Stimulated activated memory B cell treated with anti-CD40 and anti-IgM and Interleukin-4, amounts not matched to agents 10 μg/mL and 1 μg/mL and 100 μg/mL, for 72 hours (primary cell): Measurements from ENCODE around the gene JARID2.

Source experiments
- ATAC-seq: fragments of 150-1000 bp; cut with Tn5 transposase; 2 replicates; pipeline ENCODE4 v1.10.0; 2021
- H3K27ac Mint-ChIP-seq: one replicate; pipeline ENCODE4 v1.8.0; 2022; ENCODE audit warnings: mild to moderate bottlenecking, mixed read lengths
- H3K27me3 Mint-ChIP-seq: one replicate; pipeline ENCODE4 v1.8.0; 2022; ENCODE audit warnings: mixed read lengths
- H3K36me3 Mint-ChIP-seq: one replicate; pipeline ENCODE4 v1.8.0; 2022; ENCODE audit warnings: mixed read lengths
- H3K4me1 Mint-ChIP-seq: one replicate; pipeline ENCODE4 v1.8.0; 2022; ENCODE audit warnings: mixed read lengths
- H3K4me3 Mint-ChIP-seq: one replicate; pipeline ENCODE4 v1.8.0; 2022; ENCODE audit warnings: mild to moderate bottlenecking, moderate library complexity, mixed read lengths
- H3K9me3 Mint-ChIP-seq: one replicate; pipeline ENCODE4 v1.8.0; 2022; ENCODE audit warnings: mixed read lengths

Gene JARID2

GRCh38 chr6:15491255-15491985 is 245.6 kb downstream of the JARID2 start:
- no peaks in the 10 kb centered on the region for H3K27me3 Mint-ChIP-seq
- no peak overlapping the region for H3K4me3 Mint-ChIP-seq
- peak overlapping the region; percentile 72 for H3K27ac Mint-ChIP-seq
- peak; percentile 77 for ATAC-seq
- no peaks in the 10 kb centered on the region for H3K9me3 Mint-ChIP-seq
- peaks cover 40% of the 10 kb centered on the region for H3K4me1 Mint-ChIP-seq
- peaks cover 52% of the 10 kb centered on the region for H3K36me3 Mint-ChIP-seq

GRCh38 chr6:15491986-15492269 is 246.1 kb downstream of the JARID2 start:
- Mint-ChIP-seq H3K4me3 (no peak overlapping the region), H3K36me3 (peaks cover 49% of the 10 kb centered on the region), H3K27me3 (no peaks in the 10 kb centered on the region), H3K4me1 (peaks cover 38% of the 10 kb centered on the region), H3K27ac (peak overlapping the region; percentile 72), H3K9me3 (no peaks in the 10 kb centered on the region)
- ATAC-seq, result no peak

DNA sequence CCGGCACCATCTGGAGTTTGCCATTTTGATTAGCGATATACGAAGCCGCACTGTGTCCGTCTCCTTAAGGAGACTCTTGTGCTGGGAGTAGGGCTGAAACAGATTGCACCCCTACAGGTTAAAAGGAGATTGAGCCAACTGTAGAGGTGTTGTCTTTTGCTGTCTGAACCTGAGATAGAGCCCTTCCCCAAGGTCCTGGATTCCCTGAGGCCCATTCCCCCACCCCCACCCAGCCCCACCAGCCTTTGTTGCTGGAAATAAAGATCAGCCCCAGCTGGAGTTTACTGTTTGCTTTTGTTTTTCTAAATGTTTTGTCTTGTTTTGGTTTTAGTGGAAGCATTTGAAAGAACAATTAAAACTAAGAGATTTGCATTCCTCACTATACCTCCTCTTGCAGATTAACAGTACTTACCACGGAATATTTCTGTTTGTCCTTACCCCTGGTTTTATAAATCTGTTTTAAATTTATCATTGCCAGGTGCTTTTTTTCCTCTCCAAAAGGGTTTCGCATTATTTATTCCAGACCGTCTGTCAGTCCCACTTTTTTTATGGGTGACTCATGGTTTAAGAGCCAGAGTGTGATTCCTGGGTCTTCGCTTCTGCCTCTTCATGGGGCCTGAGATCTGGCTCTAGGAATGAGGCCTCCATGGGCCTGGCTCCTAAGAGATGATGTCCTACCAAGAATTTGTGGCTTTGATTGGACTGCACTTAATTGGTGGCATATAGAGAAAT is 247.7 kb downstream of the JARID2 start:
- Mint-ChIP-seq H3K36me3 (peaks cover 47% of the 10 kb centered on the region), H3K27me3 (no peaks in the 10 kb centered on the region), H3K27ac (no peak overlapping the region), H3K4me3 (no peak overlapping the region), H3K4me1 (peaks cover 38% of the 10 kb centered on the region), H3K9me3 (no peaks in the 10 kb centered on the region)
- no peak for ATAC-seq

DNA sequence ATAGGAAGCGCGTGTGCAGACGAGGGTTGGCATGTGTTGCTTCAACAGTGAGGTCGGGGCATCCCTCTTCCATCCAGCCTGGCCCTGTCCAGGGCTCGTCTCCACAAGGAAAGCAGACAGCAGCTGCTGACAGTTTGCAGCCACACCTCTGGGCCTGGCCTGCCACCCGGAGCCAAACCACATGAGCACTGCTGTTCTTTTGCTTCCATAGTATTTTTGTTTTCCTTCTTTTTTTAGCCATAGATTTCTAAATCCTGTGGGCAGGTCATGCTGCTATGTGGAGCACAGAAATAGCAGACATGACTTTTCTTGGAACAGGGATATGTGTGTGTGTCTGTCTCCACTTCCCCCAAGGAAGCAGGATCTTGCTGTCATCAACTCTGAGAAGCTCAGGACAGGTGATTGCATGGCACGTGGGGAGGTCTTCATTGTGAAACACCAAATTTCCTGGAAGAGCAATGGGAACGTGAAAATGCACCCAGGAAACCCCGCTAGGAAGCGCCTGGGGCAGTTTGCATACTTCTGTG is 249.6 kb downstream of the JARID2 start:
- H3K27ac Mint-ChIP-seq, result no peak overlapping the region
- H3K27me3 Mint-ChIP-seq, result no peaks in the 10 kb centered on the region
- H3K36me3 Mint-ChIP-seq, result peaks cover 42% of the 10 kb centered on the region
- H3K9me3 Mint-ChIP-seq, result no peaks in the 10 kb centered on the region
- peaks cover 29% of the 10 kb centered on the region for H3K4me1 Mint-ChIP-seq
- H3K4me3 Mint-ChIP-seq, result no peak overlapping the region
- no peak for ATAC-seq

DNA sequence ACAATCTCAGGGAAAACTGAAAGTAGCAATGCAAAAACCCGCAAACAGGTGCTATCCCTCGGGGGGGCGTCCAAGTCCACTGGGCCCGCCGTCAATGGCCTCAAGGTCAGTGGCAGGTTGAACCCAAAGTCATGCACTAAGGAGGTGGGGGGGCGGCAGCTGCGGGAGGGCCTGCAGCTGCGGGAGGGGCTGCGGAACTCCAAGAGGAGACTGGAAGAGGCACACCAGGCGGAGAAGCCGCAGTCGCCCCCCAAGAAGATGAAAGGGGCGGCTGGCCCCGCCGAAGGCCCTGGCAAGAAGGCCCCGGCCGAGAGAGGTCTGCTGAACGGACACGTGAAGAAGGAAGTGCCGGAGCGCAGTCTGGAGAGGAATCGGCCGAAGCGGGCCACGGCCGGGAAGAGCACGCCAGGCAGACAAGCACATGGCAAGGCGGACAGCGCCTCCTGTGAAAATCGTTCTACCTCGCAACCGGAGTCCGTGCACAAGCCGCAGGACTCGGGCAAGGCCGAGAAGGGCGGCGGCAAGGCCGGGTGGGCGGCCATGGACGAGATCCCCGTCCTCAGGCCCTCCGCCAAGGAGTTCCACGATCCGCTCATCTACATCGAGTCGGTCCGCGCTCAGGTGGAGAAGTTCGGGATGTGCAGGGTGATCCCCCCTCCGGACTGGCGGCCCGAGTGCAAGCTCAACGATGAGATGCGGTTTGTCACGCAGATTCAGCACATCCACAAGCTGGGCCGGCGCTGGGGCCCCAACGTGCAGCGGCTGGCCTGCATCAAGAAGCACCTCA is 250.7 kb downstream of the JARID2 start:
- H3K4me1 Mint-ChIP-seq, result peaks cover 19% of the 10 kb centered on the region
- ATAC-seq, result no peak
- H3K9me3 Mint-ChIP-seq, result no peaks in the 10 kb centered on the region
- no peak overlapping the region for H3K4me3 Mint-ChIP-seq
- no peak overlapping the region for H3K27ac Mint-ChIP-seq
- no peaks in the 10 kb centered on the region for H3K27me3 Mint-ChIP-seq
- peaks cover 50% of the 10 kb centered on the region for H3K36me3 Mint-ChIP-seq

GRCh38 chr6:15498640-15499039 is 252.8 kb downstream of the JARID2 start:
- Mint-ChIP-seq H3K27me3 (no peaks in the 10 kb centered on the region), H3K27ac (no peak overlapping the region), H3K4me1 (peaks cover 6% of the 10 kb centered on the region), H3K4me3 (no peak overlapping the region), H3K9me3 (no peaks in the 10 kb centered on the region), H3K36me3 (peaks cover 62% of the 10 kb centered on the region)
- ATAC-seq, result no peak

DNA sequence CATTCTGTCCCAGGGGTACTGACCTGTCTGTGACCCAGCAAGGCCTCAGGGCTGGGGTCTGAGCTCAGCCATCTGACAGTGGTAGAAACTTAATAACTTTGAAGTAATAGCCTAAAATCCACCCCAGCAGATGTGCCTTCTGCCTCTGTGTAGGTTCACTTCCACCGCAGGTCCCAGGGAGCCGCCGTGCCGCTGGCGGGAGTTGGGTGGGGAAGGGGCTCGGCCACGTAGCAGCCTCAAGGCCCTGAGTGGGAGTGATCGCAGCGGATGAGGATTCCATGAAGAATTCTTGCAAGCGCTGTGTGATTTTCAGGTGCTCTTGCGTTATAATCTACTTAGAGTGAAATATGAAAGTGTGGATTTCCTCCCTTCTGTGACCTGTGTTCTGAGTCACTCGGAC is 253.3 kb downstream of the JARID2 start:
- no peak for ATAC-seq
- Mint-ChIP-seq H3K4me3 (no peak overlapping the region), H3K27me3 (no peaks in the 10 kb centered on the region), H3K9me3 (no peaks in the 10 kb centered on the region), H3K36me3 (peaks cover 66% of the 10 kb centered on the region), H3K27ac (no peak overlapping the region), H3K4me1 (peaks cover 6% of the 10 kb centered on the region)

DNA sequence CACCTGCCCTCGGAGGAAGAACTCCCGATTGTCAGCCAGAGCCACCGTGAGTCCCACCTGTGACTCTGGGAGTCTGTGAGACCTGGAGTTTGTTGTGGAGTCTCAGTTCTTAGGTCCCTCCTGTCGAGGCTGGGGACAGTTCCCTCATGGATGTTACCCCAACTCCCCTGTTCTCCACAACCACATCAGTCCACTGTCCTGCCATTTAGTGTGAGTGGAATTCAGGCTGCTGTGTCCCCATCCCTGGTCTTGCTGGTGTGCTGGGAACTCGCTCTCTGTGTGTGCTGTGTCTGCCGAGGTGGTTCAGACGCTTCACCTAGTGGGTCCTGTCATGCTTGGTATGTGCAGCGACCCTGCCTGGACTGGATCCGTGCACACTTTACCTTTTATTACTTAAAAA is 253.7 kb downstream of the JARID2 start:
- H3K36me3 Mint-ChIP-seq, result peaks cover 70% of the 10 kb centered on the region
- no peak for ATAC-seq

GRCh38 chr6:15500078-15500740 is 254.3 kb downstream of the JARID2 start:
- H3K4me3 Mint-ChIP-seq, result no peak overlapping the region
- peaks cover 6% of the 10 kb centered on the region for H3K4me1 Mint-ChIP-seq
- no peak for ATAC-seq
- no peak overlapping the region for H3K27ac Mint-ChIP-seq
- H3K27me3 Mint-ChIP-seq, result no peaks in the 10 kb centered on the region
- H3K36me3 Mint-ChIP-seq, result peaks cover 73% of the 10 kb centered on the region
- H3K9me3 Mint-ChIP-seq, result no peaks in the 10 kb centered on the region

More for the DNA sequence above, 253.7 kb downstream of the JARID2 start:
- no peak overlapping the region for H3K4me3 Mint-ChIP-seq
- H3K27ac Mint-ChIP-seq, result no peak overlapping the region
- peaks cover 6% of the 10 kb centered on the region for H3K4me1 Mint-ChIP-seq
- no peaks in the 10 kb centered on the region for H3K9me3 Mint-ChIP-seq
- no peaks in the 10 kb centered on the region for H3K27me3 Mint-ChIP-seq

DNA sequence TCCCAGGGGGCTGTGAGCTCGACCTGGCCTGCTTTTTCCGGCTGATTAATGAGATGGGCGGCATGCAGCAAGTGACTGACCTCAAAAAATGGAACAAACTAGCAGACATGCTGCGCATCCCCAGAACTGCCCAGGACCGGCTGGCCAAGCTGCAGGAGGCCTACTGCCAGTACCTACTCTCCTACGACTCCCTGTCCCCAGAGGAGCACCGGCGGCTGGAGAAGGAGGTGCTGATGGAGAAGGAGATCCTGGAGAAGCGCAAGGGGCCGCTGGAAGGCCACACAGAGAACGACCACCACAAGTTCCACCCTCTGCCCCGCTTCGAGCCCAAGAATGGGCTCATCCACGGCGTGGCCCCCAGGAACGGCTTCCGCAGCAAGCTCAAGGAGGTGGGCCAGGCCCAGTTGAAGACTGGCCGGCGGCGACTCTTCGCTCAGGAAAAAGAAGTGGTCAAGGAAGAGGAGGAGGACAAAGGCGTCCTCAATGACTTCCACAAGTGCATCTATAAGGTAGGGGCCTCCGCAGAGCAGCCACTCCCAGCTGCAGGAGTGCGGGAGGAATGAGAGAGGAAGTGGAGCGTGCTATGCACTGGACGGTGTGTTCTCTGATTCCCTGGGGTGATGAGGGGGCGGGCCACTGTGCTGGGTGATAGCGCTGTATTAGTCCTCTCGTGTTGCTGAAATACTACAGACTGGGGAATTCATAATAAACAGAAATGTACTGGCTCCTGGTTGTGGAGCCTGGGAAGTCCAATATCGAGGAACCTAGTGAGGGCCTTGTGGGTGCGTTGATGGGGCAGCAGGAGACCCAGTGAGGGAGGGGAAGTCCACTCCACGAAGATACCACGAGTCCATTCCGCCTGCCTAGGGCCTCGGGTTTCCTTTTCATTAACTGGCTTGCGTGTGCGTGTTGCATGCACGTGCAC is 255.3 kb downstream of the JARID2 start:
- peaks cover 6% of the 10 kb centered on the region for H3K4me1 Mint-ChIP-seq
- H3K4me3 Mint-ChIP-seq, result no peak overlapping the region
- no peak overlapping the region for H3K27ac Mint-ChIP-seq

DNA sequence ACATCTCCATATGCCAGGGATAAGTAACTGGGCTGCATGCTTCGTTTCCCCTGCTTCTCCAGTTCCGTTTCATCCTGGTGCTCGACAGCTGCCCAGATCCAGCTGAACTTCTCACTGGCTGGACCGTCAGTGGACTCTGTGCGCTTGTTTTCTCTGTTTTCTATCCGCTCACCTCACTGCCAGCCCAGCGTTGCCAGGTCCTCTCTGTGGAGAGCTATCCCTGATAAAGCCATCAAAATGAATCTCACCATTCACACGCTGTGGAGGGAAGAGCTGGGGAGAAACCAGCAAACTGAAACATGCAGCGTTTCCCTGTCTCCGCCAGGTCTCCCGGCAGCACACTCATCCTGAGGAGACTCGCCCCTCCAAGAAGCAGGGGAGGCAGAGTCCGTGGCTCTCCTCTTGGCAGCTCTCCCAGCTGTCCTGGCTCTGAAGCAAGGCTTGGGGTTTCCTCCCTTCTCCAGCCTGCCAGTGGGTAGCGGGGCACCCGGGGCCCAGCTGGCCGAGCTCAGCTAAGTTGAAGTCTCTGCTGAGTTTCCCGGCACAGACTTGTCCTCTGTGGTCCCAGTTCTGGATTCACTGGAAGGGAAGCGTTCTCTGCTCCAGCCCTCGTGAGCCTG is 256.1 kb downstream of the JARID2 start:
- H3K27ac Mint-ChIP-seq, result no peak overlapping the region
- ATAC-seq, result no peak

More for the DNA sequence above, 255.3 kb downstream of the JARID2 start:
- no peaks in the 10 kb centered on the region for H3K9me3 Mint-ChIP-seq
- no peak for ATAC-seq
- H3K27me3 Mint-ChIP-seq, result no peaks in the 10 kb centered on the region
- peaks cover 73% of the 10 kb centered on the region for H3K36me3 Mint-ChIP-seq

DNA sequence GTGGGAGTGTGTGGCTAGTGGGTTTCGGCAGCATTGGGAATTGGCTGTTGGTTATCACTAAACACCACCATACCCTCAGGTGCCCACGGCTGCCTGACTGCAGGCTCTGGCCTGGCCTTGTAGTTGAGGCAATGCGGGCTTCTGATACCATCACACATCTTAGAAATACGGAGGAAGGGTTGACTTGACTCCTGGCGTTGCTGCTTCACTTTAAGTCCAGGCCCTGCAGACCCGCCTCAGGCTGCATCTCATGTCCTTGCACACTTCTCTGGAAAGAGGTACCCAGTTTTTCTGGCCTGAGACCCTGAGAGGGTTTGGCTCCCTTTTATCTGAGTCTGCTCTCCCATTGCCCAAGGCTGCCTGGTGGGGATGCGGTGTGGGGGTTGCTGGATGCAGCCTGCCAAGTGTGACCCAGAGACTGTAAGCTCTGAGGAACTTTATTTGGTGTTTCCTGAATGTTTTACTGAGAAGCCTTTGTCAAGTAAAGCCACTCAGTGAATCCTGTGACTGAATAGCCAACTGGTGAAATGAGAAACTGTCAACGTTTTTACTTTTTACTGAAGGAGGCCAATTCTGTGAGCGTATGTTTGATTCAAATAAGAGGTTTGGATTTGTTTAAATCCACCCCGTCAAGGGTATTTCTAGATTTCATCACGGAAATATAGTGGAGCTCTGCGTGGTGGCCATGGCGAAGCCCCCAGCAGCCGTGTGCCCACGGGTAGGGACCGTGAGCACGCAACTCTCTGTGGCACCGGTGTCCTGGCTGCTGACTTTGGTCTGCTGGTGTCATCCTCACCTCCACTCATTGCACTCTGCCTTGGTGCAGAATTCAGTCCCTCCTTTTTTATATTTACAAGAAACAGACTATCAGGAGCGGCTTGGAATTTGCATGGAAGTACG is 256.8 kb downstream of the JARID2 start:
- Mint-ChIP-seq H3K9me3 (no peaks in the 10 kb centered on the region), H3K27ac (no peak overlapping the region), H3K4me3 (no peak overlapping the region), H3K27me3 (no peaks in the 10 kb centered on the region), H3K4me1 (peaks cover 6% of the 10 kb centered on the region), H3K36me3 (peaks cover 82% of the 10 kb centered on the region)
- no peak for ATAC-seq

More for the DNA sequence above, 256.1 kb downstream of the JARID2 start:
- Mint-ChIP-seq H3K4me3 (no peak overlapping the region), H3K36me3 (peaks cover 78% of the 10 kb centered on the region), H3K27me3 (no peaks in the 10 kb centered on the region), H3K4me1 (peaks cover 6% of the 10 kb centered on the region), H3K9me3 (no peaks in the 10 kb centered on the region)

DNA sequence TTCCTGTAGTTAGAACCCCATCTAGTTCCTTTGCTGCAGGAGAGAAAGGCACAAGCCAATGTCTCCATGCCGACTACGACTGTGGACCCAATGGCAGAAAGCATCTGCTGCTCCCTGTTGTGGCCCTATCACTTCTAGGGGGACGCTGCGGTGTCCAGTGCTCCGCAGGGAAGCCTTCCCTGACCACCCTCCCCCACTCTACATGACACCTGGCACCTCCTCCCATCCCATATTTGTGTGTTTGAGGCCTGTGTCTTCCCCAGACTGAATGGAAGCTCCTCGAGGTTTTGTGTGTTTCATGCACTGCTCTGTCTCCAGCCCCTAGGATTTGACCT is 257.4 kb downstream of the JARID2 start:
- Mint-ChIP-seq H3K27ac (no peak overlapping the region), H3K4me1 (peaks cover 6% of the 10 kb centered on the region), H3K4me3 (no peak overlapping the region), H3K9me3 (no peaks in the 10 kb centered on the region), H3K27me3 (no peaks in the 10 kb centered on the region), H3K36me3 (peaks cover 79% of the 10 kb centered on the region)
- ATAC-seq, result no peak
